BLaER1 (cell line): ENCODE data around the gene ZFAND3.

Experiments used
- H3K27ac ChIP-seq: shearing (Covaris generic); formaldehyde crosslinking; 2 replicates; pipeline ENCODE4 v1.8.1; 2022
- H3K27me3 ChIP-seq: shearing (Covaris generic); formaldehyde crosslinking; 2 replicates; pipeline ENCODE4 v1.8.1; 2022
- H3K36me3 ChIP-seq: shearing (Covaris generic); formaldehyde crosslinking; 2 replicates; pipeline ENCODE4 v1.8.1; 2022
- H3K4me1 ChIP-seq: shearing (Covaris generic); formaldehyde crosslinking; 2 replicates; pipeline ENCODE4 v1.8.1; 2022
- H3K4me2 ChIP-seq: shearing (Covaris generic); formaldehyde crosslinking; 2 replicates; pipeline ENCODE4 v1.8.1; 2022
- H3K4me3 ChIP-seq: shearing (Covaris generic); formaldehyde crosslinking; 2 replicates; pipeline ENCODE4 v1.8.1; 2022
- H3K9ac ChIP-seq: shearing (Covaris generic); formaldehyde crosslinking; 2 replicates; pipeline ENCODE4 v1.8.1; 2022
- H3K9me3 ChIP-seq: shearing (Covaris generic); formaldehyde crosslinking; 2 replicates; pipeline ENCODE4 v1.8.1; 2022
- H4K20me1 ChIP-seq: shearing (Covaris generic); formaldehyde crosslinking; 2 replicates; pipeline ENCODE4 v1.8.1; 2022
- Cebpa-rat ChIP-seq: shearing (Covaris generic); IDR thresholded peaks from 2 replicates; pipeline ENCODE4 v1.8.1; 2022

Gene ZFAND3

DNA sequence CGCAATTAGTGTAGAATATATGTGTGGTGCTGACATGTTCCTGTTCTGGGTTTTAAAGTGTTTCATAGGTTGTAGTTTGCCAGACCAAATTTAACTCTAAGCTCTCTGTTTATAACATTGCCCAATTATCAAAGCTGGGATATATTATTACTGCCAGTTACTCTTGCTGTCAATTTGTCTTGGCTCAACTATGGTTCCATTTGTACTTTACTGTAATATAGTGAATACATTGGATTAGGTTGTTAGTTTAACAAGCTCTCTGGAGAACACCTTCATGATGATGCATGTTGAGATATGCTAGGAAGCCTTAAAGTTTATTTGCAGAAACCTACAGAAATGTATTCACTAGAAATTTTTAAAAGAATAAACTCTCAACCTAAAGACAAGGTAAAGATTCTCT is 259.6 kb downstream of the ZFAND3 start:
- TF ChIP-seq Cebpa-rat: no peak
- peaks cover 11% of the 10 kb centered on the region; the same call in 1 of the 2 replicates for H3K9me3 ChIP-seq
- no peaks in the 10 kb centered on the region for H3K4me1 ChIP-seq
- H3K4me2 ChIP-seq: no peak overlapping the region
- H3K36me3 ChIP-seq: peaks cover 42% of the 10 kb centered on the region
- H3K27ac ChIP-seq: no peak overlapping the region
- H3K4me3 ChIP-seq: no peak overlapping the region
- H4K20me1 ChIP-seq: peaks cover 62% of the 10 kb centered on the region; the same call in 1 of the 2 replicates
- H3K27me3 ChIP-seq: no peaks in the 10 kb centered on the region
- H3K9ac ChIP-seq: no peak overlapping the region

DNA sequence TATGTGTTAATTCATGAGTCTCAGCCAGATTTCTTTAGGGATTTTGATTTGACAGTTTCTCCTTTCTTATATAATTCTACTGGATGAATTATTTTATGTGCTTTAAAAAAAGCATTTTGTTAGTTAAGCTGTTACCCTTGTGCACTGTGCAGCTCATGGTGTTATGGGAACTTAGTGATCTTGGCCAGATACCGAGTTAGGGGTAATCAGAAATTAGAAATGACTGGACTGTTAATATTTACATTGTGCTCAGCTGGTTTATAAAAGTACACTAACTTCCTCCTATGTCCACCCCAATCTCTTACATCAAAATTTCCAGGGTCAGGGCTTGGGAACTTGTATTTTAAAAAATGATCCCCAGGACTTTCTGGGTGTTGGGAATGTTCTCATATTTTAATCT is 260.0 kb downstream of the ZFAND3 start:
- Histone ChIP-seq H3K4me3 (no peak overlapping the region), H4K20me1 (peaks cover 59% of the 10 kb centered on the region; the same call in 1 of the 2 replicates)

DNA sequence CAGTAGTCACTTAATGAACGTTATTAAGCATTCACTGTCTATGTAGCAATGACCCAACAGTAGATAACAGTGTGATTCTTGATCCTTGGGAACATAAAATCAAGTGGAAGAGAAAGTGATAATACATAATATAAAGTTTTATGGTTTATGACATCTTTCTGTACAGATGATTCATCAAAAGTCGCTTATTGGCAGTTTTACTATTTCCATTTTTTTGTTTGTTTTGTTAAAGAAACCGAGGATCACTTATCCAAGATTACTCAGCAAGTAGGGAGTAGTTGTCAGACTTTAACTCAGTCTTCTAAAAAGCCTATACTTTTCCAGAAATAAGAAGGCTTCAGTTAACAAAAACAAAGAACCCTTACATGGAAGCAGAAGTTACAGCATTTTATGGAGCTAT is 260.8 kb downstream of the ZFAND3 start:
- no peak for TF ChIP-seq Cebpa-rat
- Histone ChIP-seq H3K9me3 (no peaks in the 10 kb centered on the region), H3K4me3 (no peak overlapping the region), H3K36me3 (peaks cover 42% of the 10 kb centered on the region), H3K9ac (no peak overlapping the region), H4K20me1 (peaks cover 56% of the 10 kb centered on the region; the same call in 1 of the 2 replicates), H3K4me1 (no peaks in the 10 kb centered on the region), H3K27me3 (no peaks in the 10 kb centered on the region), H3K4me2 (no peak overlapping the region), H3K27ac (no peak overlapping the region)

More for the DNA sequence above, 260.0 kb downstream of the ZFAND3 start:
- H3K36me3 ChIP-seq: peaks cover 42% of the 10 kb centered on the region
- H3K9ac ChIP-seq: no peak overlapping the region
- H3K4me1 ChIP-seq: no peaks in the 10 kb centered on the region
- H3K27ac ChIP-seq: no peak overlapping the region
- no peaks in the 10 kb centered on the region for H3K27me3 ChIP-seq
- H3K4me2 ChIP-seq: no peak overlapping the region
- no peak for TF ChIP-seq Cebpa-rat
- H3K9me3 ChIP-seq: peaks cover 8% of the 10 kb centered on the region; the same call in 1 of the 2 replicates

DNA sequence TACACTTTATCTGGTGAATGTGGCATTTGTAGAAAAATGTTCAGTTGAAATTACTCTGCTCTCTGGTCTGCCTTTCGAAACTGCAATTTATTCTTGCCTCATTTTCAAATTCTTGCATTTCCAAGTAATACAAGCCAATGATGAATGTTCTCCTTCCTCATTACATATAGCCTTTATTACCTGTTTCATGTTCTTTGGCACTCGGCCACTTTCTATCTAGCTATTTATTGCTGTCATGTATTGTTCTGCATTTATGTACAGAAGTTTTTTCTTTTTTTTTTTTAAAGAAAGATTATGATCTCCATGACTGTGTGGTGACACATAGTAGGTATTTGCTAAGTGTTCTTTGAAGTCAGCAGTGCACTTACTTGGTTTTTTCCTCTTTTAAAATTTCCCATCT is 261.4 kb downstream of the ZFAND3 start:
- Histone ChIP-seq H3K4me1 (no peaks in the 10 kb centered on the region), H3K27ac (no peak overlapping the region), H3K4me2 (no peak overlapping the region)

DNA sequence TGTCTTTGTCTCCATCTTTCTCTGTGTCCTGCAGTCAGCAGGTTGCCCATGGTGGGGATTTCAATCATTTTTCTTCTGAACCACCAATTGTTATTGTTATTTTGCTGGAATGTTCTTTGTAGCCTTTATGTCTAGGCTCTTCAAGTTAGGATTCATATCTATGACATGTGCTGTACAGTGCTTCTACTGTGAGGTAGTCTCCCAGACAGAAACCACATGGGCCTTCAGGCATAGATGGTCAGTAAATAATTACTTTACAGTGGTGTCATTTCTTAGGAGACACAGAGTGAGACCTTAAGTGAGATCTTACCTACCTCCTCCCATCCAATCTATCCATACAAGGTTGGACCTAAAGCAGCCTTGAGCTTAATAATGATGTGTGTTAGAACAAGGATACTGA is 265.5 kb downstream of the ZFAND3 start:
- Histone ChIP-seq H3K4me1 (no peaks in the 10 kb centered on the region), H3K9ac (no peak overlapping the region), H3K4me3 (no peak overlapping the region), H4K20me1 (peaks cover 61% of the 10 kb centered on the region; the same call in 1 of the 2 replicates), H3K4me2 (no peak overlapping the region), H3K9me3 (no peaks in the 10 kb centered on the region), H3K27me3 (no peaks in the 10 kb centered on the region), H3K27ac (no peak overlapping the region), H3K36me3 (peaks cover 54% of the 10 kb centered on the region)
- TF ChIP-seq Cebpa-rat: no peak

More for the DNA sequence above, 261.4 kb downstream of the ZFAND3 start:
- no peak overlapping the region for H3K9ac ChIP-seq
- no peak for TF ChIP-seq Cebpa-rat
- H3K9me3 ChIP-seq: no peaks in the 10 kb centered on the region
- H3K36me3 ChIP-seq: peaks cover 42% of the 10 kb centered on the region
- no peak overlapping the region for H3K4me3 ChIP-seq
- peaks cover 56% of the 10 kb centered on the region; the same call in 1 of the 2 replicates for H4K20me1 ChIP-seq
- no peaks in the 10 kb centered on the region for H3K27me3 ChIP-seq

DNA sequence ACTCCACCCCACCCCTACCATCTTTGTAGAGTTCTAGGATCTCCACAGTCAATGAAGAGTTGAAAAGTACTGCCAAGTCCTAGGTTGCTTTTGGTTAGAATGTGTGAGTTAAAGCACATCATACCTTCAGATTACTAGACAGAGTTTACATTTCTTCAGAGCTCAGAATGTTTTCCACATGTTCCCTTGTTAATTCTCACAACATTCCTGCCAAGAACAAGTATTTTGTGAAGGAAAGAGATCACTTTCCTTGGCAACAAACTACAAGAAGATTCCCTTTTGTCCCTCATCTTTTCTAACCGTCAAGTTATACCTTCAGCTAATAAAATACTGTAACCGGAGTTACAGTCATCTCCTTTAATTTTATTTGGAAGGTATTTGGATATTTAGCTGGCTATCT is 266.8 kb downstream of the ZFAND3 start:
- Histone ChIP-seq H3K36me3 (peaks cover 51% of the 10 kb centered on the region), H3K4me3 (no peak overlapping the region), H3K4me1 (no peaks in the 10 kb centered on the region), H4K20me1 (peaks cover 65% of the 10 kb centered on the region), H3K9me3 (no peaks in the 10 kb centered on the region), H3K27ac (no peak overlapping the region), H3K9ac (no peak overlapping the region), H3K4me2 (no peak overlapping the region), H3K27me3 (no peaks in the 10 kb centered on the region)
- no peak for TF ChIP-seq Cebpa-rat

DNA sequence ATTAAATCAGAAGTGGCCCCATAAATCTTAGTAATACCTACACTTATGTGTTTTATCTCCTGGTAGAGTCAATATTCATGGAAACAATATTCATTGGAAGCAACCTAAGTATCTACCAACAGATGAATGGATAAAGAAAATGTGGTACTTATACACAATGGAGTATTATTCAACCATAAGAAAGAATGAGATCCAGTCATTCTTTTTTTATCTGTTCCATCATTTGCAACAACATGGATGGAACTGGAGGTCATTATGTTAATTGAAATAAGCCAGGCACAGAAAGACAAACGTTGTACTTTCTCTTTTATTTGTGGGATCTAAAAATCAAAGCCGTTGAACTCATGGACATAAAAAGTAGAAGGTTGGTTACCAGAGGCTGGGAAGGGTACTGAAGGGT is 268.5 kb downstream of the ZFAND3 start:
- Histone ChIP-seq H3K4me2 (no peak overlapping the region), H3K9me3 (no peaks in the 10 kb centered on the region)
- TF ChIP-seq Cebpa-rat: no peak

DNA sequence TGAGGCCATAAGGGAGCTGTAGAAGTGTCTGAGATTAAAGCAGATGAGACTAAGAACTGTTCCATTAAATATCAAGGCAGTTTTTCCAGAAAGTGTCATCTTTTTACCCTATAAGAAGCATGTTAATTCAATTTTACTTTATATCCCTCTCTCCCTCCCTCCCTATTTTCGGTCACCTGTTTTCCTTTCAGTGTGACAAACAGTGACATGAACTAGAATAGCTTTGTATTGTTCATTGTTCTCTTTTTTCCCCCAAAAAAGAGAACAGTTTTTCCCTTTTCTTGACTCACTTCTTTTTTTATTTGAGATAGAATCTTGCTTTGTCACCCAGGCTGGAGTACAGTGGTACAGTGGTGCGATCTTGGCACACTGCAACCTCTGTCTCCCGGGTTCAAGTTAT is 269.3 kb downstream of the ZFAND3 start:
- no peak overlapping the region for H3K4me3 ChIP-seq
- no peak overlapping the region for H3K27ac ChIP-seq
- H3K9me3 ChIP-seq: no peaks in the 10 kb centered on the region
- H3K4me1 ChIP-seq: no peaks in the 10 kb centered on the region
- H3K27me3 ChIP-seq: no peaks in the 10 kb centered on the region
- TF ChIP-seq Cebpa-rat: no peak
- H3K36me3 ChIP-seq: peaks cover 34% of the 10 kb centered on the region
- no peak overlapping the region for H3K9ac ChIP-seq
- no peak overlapping the region for H3K4me2 ChIP-seq
- H4K20me1 ChIP-seq: peaks cover 65% of the 10 kb centered on the region

More for the DNA sequence above, 268.5 kb downstream of the ZFAND3 start:
- Histone ChIP-seq H3K36me3 (peaks cover 41% of the 10 kb centered on the region), H3K4me3 (no peak overlapping the region), H3K9ac (no peak overlapping the region), H3K27ac (no peak overlapping the region), H4K20me1 (peaks cover 65% of the 10 kb centered on the region), H3K27me3 (no peaks in the 10 kb centered on the region), H3K4me1 (no peaks in the 10 kb centered on the region)

DNA sequence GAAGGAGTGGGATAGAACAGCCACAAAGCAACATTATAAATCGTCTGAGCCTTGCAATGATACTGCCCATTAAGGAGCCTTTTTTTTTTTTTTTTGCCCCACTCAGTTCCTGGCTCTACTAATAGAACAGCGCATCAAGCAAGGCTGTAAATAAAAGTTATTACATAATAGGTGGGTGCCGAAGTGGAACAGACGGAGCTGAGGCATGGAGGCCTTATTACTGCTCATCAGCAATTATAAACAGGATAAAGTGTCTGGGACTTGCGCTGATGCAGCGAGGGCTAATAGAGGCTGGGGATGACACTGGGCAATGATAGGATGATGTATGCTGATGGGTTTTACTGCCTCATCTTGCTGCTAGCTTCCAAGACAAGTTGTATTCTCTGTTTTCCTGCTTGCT is 272.1 kb downstream of the ZFAND3 start:
- no peak overlapping the region for H3K4me2 ChIP-seq
- peaks cover 84% of the 10 kb centered on the region for H4K20me1 ChIP-seq
- peaks cover 12% of the 10 kb centered on the region for H3K36me3 ChIP-seq
- no peaks in the 10 kb centered on the region for H3K27me3 ChIP-seq
- H3K9me3 ChIP-seq: no peaks in the 10 kb centered on the region
- no peak for TF ChIP-seq Cebpa-rat
- no peak overlapping the region for H3K27ac ChIP-seq
- H3K4me1 ChIP-seq: no peaks in the 10 kb centered on the region
- H3K9ac ChIP-seq: no peak overlapping the region
- no peak overlapping the region for H3K4me3 ChIP-seq

DNA sequence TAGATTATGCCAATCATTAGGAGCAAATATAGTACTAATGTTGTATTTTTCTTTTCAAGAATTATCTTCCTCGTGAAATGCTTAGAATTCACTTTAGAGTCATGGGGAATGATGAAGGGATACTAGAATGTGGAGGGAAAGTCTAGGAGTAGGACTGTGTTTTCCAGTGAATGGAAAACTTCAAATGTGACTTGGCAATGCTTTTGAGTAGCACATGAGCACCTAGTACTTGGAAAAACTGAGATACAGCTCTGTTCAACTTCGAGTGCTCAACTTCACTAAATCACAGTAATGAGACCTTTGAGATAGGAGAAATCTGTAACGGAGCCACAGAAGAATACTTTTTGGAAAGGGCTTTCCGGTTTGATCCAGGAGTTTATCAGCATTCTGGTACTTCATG is 272.9 kb downstream of the ZFAND3 start:
- peaks cover 7% of the 10 kb centered on the region for H3K36me3 ChIP-seq
- H3K9ac ChIP-seq: no peak overlapping the region
- H3K27ac ChIP-seq: no peak overlapping the region
- no peak overlapping the region for H3K4me2 ChIP-seq
- no peaks in the 10 kb centered on the region for H3K9me3 ChIP-seq
- no peak for TF ChIP-seq Cebpa-rat
- no peaks in the 10 kb centered on the region for H3K27me3 ChIP-seq
- H4K20me1 ChIP-seq: peaks cover 90% of the 10 kb centered on the region
- no peak overlapping the region for H3K4me3 ChIP-seq
- H3K4me1 ChIP-seq: no peaks in the 10 kb centered on the region

DNA sequence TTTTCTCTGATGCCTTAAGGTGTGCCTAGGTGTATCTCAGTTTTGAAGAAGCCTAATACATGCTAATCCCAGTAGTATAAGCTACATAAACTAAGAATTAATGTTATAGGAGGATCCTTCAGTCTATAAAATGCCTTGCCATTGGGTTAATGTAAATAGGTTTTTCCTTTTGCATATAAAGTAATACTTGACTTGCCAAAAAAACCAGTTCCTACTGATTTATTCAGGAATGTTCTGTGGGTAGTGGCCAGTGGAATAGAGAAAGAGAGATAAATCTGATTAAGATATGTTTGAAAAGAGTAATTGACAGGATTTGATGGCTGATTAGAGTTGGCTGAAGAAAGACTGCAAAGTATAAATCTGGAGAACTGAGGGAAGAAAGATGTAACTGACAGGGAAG is 273.4 kb downstream of the ZFAND3 start:
- Histone ChIP-seq H3K4me3 (no peak overlapping the region), H3K27ac (no peak overlapping the region), H3K9me3 (no peaks in the 10 kb centered on the region), H3K4me1 (no peaks in the 10 kb centered on the region), H4K20me1 (peaks cover 90% of the 10 kb centered on the region), H3K4me2 (no peak overlapping the region), H3K27me3 (no peaks in the 10 kb centered on the region), H3K9ac (no peak overlapping the region), H3K36me3 (peaks cover 8% of the 10 kb centered on the region)
- TF ChIP-seq Cebpa-rat: no peak
